Body of pancreas (tissue), 4 donors: ENCODE data around the gene ACADVL. TPM values are rescaled to one million over a fixed set of nuclear protein-coding genes. Genes with fewer than 3 reads are reported as not detected.
A peak's percentile ranks its signal among the peaks of the same experiment; 100 is the strongest.

Source experiments
- ATAC-seq: fragments of 150-250 bp; one replicate; pipeline ENCODE4 v1.9.1; 2016
- DNase-seq, 4 donors: peaks; one replicate each; pipeline ENCODE4 v3.0.0-alpha.2; 2019
- H3K27ac ChIP-seq, 4 donors: fragments of 200-600 bp; sonication (generic); 1 replicate in 3 of 4; 2 replicates in 1 of 4; pipeline versions ENCODE4 v1.5.1 to v1.6.1; 2016 to 2019; ENCODE audit warnings: mild to moderate bottlenecking in 1 of 4, mixed read lengths in 1 of 4, moderate library complexity in 1 of 4
- H3K27me3 ChIP-seq, 2 donors: fragments of 200-600 bp; sonication (generic); one replicate each; pipeline ENCODE4 v1.6.0; 2016; ENCODE audit warnings: mild to moderate bottlenecking in 1 of 2
- H3K36me3 ChIP-seq, 2 donors: fragments of 200-600 bp; sonication (generic); replicated peaks in 1 of 2; 2 replicates each; pipeline ENCODE4 v1.5.1; 2016; ENCODE audit warnings: low read depth in 2 of 2; ENCODE audit not compliant: insufficient read depth in 1 of 2
- H3K4me1 ChIP-seq: fragments of 200-600 bp; sonication (generic); one replicate; pipeline ENCODE4 v1.6.0; 2016
- H3K4me3 ChIP-seq, 2 donors: fragments of 200-600 bp; sonication (generic); 1 replicate in 1 of 2; 2 replicates in 1 of 2; pipeline ENCODE4 v1.5.1; 2016 to 2019
- H3K9me3 ChIP-seq, 3 donors: fragments of 200-600 bp; sonication (generic); 1 replicate in 2 of 3; 2 replicates in 1 of 3; pipeline ENCODE4 v1.5.1; 2016
- CTCF ChIP-seq, 7 experiments: fragments of 450-650 bp in 4 of 7; fragments of 200-600 bp in 3 of 7; sonication (generic) in 3 of 7; IDR thresholded peaks; one replicate each; pipeline ENCODE4 v1.5.1; 2016 to 2019; ENCODE audit warnings: antibody characterized with exemption in 7 of 7
- POLR2A ChIP-seq, 3 donors: fragments of 450-650 bp; IDR thresholded peaks; one replicate each; pipeline ENCODE4 v1.6.1; 2016; ENCODE audit warnings: antibody characterized with exemption in 3 of 3, mild to moderate bottlenecking in 2 of 3
- WGBS, 2 donors: methylation state at CpG; one replicate each; pipeline ENCODE4 v1.1.5; 2017; 5-methylcytosine and 5-hydroxymethylcytosine counted together
- intact Hi-C: fragments of 100-400 bp; cut with DNase I; formaldehyde crosslinking; loops from one replicate; pipeline ENCODE4 v1.15.1; 2023
- total RNA-seq, 2 donors: library from RNA; depleted of rRNA; stranded (reverse); fragments of >200 nt; gene quantifications; one replicate each; pipeline ENCODE4 v1.1.0, GENCODE V29; 2016

The ACADVL gene
- total RNA-seq, 2 donors from 2014 or later = 887 to 1,901 TPM

DNA sequence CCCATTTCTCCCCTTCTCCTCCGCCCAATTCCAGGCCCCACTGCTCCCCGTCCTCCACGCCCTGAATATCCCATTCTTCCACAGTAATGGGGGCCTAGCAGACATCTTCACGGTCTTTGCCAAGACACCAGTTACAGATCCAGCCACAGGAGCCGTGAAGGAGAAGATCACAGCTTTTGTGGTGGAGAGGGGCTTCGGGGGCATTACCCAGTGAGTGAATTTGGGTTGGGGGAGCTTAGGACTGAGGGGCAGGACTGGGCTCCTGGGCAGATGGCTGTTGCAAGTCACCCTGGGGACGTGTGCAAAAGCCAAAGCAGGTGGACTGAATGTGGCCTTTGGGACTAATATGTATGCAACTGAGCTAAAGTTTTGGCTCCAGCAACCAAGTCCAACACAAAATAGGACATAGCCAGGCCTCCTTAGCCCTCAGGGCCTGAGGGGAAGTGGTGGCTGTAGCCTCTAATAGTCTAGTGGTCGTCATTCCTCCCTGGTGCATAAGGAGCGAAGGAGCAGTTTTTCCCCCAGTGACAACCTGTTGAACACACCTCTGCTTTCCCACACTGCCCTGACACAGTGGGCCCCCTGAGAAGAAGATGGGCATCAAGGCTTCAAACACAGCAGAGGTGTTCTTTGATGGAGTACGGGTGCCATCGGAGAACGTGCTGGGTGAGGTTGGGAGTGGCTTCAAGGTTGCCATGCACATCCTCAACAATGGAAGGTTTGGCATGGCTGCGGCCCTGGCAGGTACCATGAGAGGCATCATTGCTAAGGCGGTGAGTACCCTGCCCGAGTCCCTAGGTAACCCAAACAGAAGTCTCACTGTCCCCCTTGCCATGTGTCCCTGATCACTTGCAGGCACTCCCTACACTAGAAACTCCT is 2.6 kb downstream of the ACADVL start:
- H3K4me1 ChIP-seq = peaks cover 58% of the 10 kb centered on the region
- TF ChIP-seq CTCF (IDR thresholded peaks at IDR 0.05) (no peak), POLR2A (IDR thresholded peaks at IDR 0.05) (peak in 1 of 3 donors; percentile 8)
- no peaks in the 10 kb centered on the region for H3K27me3 ChIP-seq
- no peak overlapping the region for H3K4me3 ChIP-seq
- WGBS, 2 donors = 64 to 77% methylated on average over 10 to 15 of the region's 15 CpGs
- no peaks in the 10 kb centered on the region for H3K9me3 ChIP-seq
- ATAC-seq (no peak), DNase-seq (peak in 1 of 4 donors; percentile 13)
- H3K36me3 ChIP-seq = peaks cover 0 to 19% of the 10 kb centered on the region in 2 donors
- intact Hi-C loops = no loop called here
- peak overlapping the region; percentile 99 to 100 (median 100) for H3K27ac ChIP-seq

GRCh38 chr17:7222972-7223292 is 3.2 kb downstream of the ACADVL start:
- DNase-seq (no peak), ATAC-seq (no peak)
- Histone ChIP-seq H3K36me3 (peaks cover 0 to 21% of the 10 kb centered on the region in 2 donors), H3K27ac (peak overlapping the region in 1 of 4 donors; percentile 52), H3K27me3 (no peaks in the 10 kb centered on the region), H3K4me1 (peaks cover 54% of the 10 kb centered on the region), H3K4me3 (no peak overlapping the region), H3K9me3 (no peaks in the 10 kb centered on the region)
- TF ChIP-seq POLR2A (IDR thresholded peaks at IDR 0.05) (no peak), CTCF (IDR thresholded peaks at IDR 0.05) (no peak)
- WGBS, 2 donors = 66 to 97% methylated on average over 5 to 7 of the region's 7 CpGs
- intact Hi-C loops = no loop called here

- ATAC-seq = no peak
Measured at GRCh38 chr17:7223375-7223774, 3.6 kb downstream of the ACADVL start.

GRCh38 chr17:7224110-7224509 is 4.4 kb downstream of the ACADVL start:
- peaks cover 0 to 21% of the 10 kb centered on the region in 2 donors for H3K36me3 ChIP-seq
- H3K4me1 ChIP-seq = peaks cover 45% of the 10 kb centered on the region
- intact Hi-C loops = no loop called here
- no peak overlapping the region for H3K4me3 ChIP-seq
- H3K27me3 ChIP-seq = no peaks in the 10 kb centered on the region
- 71 to 89% methylated on average over 7 to 10 of the region's 10 CpGs for WGBS, 2 donors
- peak overlapping the region in 3 of 4 donors; percentile 25 to 52 (median 48) for H3K27ac ChIP-seq
- no peak for TF ChIP-seq CTCF (IDR thresholded peaks at IDR 0.05)
- no peak for TF ChIP-seq POLR2A (IDR thresholded peaks at IDR 0.05)
- DNase-seq (no peak), ATAC-seq (no peak)
- no peaks in the 10 kb centered on the region for H3K9me3 ChIP-seq

More at GRCh38 chr17:7223375-7223774, 3.6 kb downstream of the ACADVL start:
- H3K9me3 ChIP-seq = no peaks in the 10 kb centered on the region
- peaks cover 50% of the 10 kb centered on the region for H3K4me1 ChIP-seq
- WGBS, 2 donors = 76 to 77% methylated on average over 4 of the region's 4 CpGs
- intact Hi-C loops = no loop called here
- no peak overlapping the region for H3K4me3 ChIP-seq
- no peaks in the 10 kb centered on the region for H3K27me3 ChIP-seq
- DNase-seq = no peak
- H3K36me3 ChIP-seq = peaks cover 0 to 21% of the 10 kb centered on the region in 2 donors
- peak overlapping the region in 2 of 4 donors; percentile 25 to 52 for H3K27ac ChIP-seq
- TF ChIP-seq POLR2A (IDR thresholded peaks at IDR 0.05) (no peak), CTCF (IDR thresholded peaks at IDR 0.05) (no peak)
